ENCODE results near the gene SETD1B. TPM values are rescaled to one million over a fixed set of nuclear protein-coding genes. Genes with fewer than 3 reads are reported as not detected.

Gene SETD1B
- total RNA-seq, 1 donor from 2014 or later, result 28.4 TPM

GRCh38 chr12:121814429-121815119 is 10.8 kb downstream of the SETD1B start:
- peaks cover 8% of the 10 kb centered on the region for H3K36me3 Mint-ChIP-seq
- H3K4me1 Mint-ChIP-seq (ENCODE audit: unreplicated experiment), result peaks cover 19% of the 10 kb centered on the region
- H3K27ac Mint-ChIP-seq, result no peak overlapping the region
- DNase-seq (ENCODE audit: extremely low spot score, unreplicated experiment), result no peak
- H3K27me3 Mint-ChIP-seq, result no peaks in the 10 kb centered on the region
- no peak for TF ChIP-seq CTCF (conservative IDR thresholded peaks at IDR 0.05)
- H3K4me3 Mint-ChIP-seq, result no peak overlapping the region
- H3K9me3 Mint-ChIP-seq, result no peaks in the 10 kb centered on the region

GRCh38 chr12:121815263-121815662 is 11.5 kb downstream of the SETD1B start:
- Mint-ChIP-seq H3K9me3 (no peaks in the 10 kb centered on the region), H3K4me3 (peak overlapping the region; percentile 57), H3K4me1 (ENCODE audit: unreplicated experiment) (peaks cover 19% of the 10 kb centered on the region), H3K36me3 (peaks cover 6% of the 10 kb centered on the region), H3K27ac (no peak overlapping the region), H3K27me3 (no peaks in the 10 kb centered on the region)
- no peak for DNase-seq (ENCODE audit: extremely low spot score, unreplicated experiment)
- no peak for TF ChIP-seq CTCF (conservative IDR thresholded peaks at IDR 0.05)

- no peak for DNase-seq (ENCODE audit: extremely low spot score, unreplicated experiment)
- peaks cover 11% of the 10 kb centered on the region for H3K36me3 Mint-ChIP-seq
- no peaks in the 10 kb centered on the region for H3K9me3 Mint-ChIP-seq
- no peaks in the 10 kb centered on the region for H3K27me3 Mint-ChIP-seq
- H3K27ac Mint-ChIP-seq, result no peak overlapping the region
- H3K4me1 Mint-ChIP-seq (ENCODE audit: unreplicated experiment), result peaks cover 13% of the 10 kb centered on the region
- no peak for TF ChIP-seq CTCF (conservative IDR thresholded peaks at IDR 0.05)
- no peak overlapping the region for H3K4me3 Mint-ChIP-seq
Measured at GRCh38 chr12:121816925-121817647, 13.3 kb downstream of the SETD1B start.

- Mint-ChIP-seq H3K27ac (no peak overlapping the region), H3K4me3 (no peak overlapping the region), H3K4me1 (ENCODE audit: unreplicated experiment) (peaks cover 9% of the 10 kb centered on the region), H3K9me3 (no peaks in the 10 kb centered on the region), H3K27me3 (no peaks in the 10 kb centered on the region), H3K36me3 (peaks cover 11% of the 10 kb centered on the region)
- no peak for DNase-seq (ENCODE audit: extremely low spot score, unreplicated experiment)
- no peak for TF ChIP-seq CTCF (conservative IDR thresholded peaks at IDR 0.05)
Measured at GRCh38 chr12:121817648-121818043, 13.8 kb downstream of the SETD1B start.

GRCh38 chr12:121819212-121819949 is 15.6 kb downstream of the SETD1B start:
- no peak for DNase-seq (ENCODE audit: extremely low spot score, unreplicated experiment)
- no peaks in the 10 kb centered on the region for H3K4me1 Mint-ChIP-seq (ENCODE audit: unreplicated experiment)
- H3K36me3 Mint-ChIP-seq, result peaks cover 11% of the 10 kb centered on the region
- TF ChIP-seq CTCF (conservative IDR thresholded peaks at IDR 0.05), result no peak
- H3K27me3 Mint-ChIP-seq, result no peaks in the 10 kb centered on the region
- no peaks in the 10 kb centered on the region for H3K9me3 Mint-ChIP-seq
- no peak overlapping the region for H3K4me3 Mint-ChIP-seq
- no peak overlapping the region for H3K27ac Mint-ChIP-seq

All from type B pancreatic cell (in vitro differentiated cells).